SH-SY5Y (cell line): ENCODE measurements around the gene TMEM14A.

Source experiments
- GATA2 ChIP-seq: IDR thresholded peaks from 2 replicates; pipeline ENCODE4 v1.6.1; 2011; ENCODE audit warnings: mild to moderate bottlenecking, low read depth, low read length
- GATA3 ChIP-seq: IDR thresholded peaks from 2 replicates; pipeline ENCODE4 v1.6.1; 2011; ENCODE audit warnings: low read depth, mild to moderate bottlenecking, low read length, moderate library complexity

- TF ChIP-seq GATA2, result no peak
- TF ChIP-seq GATA3, result no peak
Observed at GRCh38 chr6:52657870-52658269, 13.0 kb upstream of the TMEM14A start.
